Thoracic aorta (tissue), 2 donors: Measurements from ENCODE around the gene CPZ. TPM values are rescaled to one million over a fixed set of nuclear protein-coding genes. Genes with fewer than 3 reads are reported as not detected.

Experiments used
- ATAC-seq: fragments of 150-250 bp; one replicate; pipeline ENCODE4 v1.8.0; 2017; ENCODE audit warnings: low read depth; ENCODE audit not compliant: insufficient number of reproducible peaks, low FRiP score
- DNase-seq: peaks from one replicate; pipeline ENCODE4 v3.0.0-alpha.2; 2020; ENCODE audit warnings: low spot score
- H3K27ac ChIP-seq, 2 donors: fragments of 200-600 bp; sonication (generic); 1 replicate in 1 of 2; 2 replicates in 1 of 2; pipeline ENCODE4 v1.5.1; 2016; ENCODE audit warnings: mild to moderate bottlenecking in 2 of 2, moderate library complexity in 2 of 2
- H3K27me3 ChIP-seq: fragments of 200-600 bp; sonication (generic); replicated peaks from 2 replicates; pipeline ENCODE4 v1.6.0; 2016; ENCODE audit warnings: mild to moderate bottlenecking; ENCODE audit not compliant: insufficient read depth
- H3K36me3 ChIP-seq: fragments of 200-600 bp; sonication (generic); one replicate; pipeline ENCODE4 v1.5.1; 2016
- H3K4me1 ChIP-seq, 2 donors: fragments of 200-600 bp; sonication (generic); 1 replicate in 1 of 2; 2 replicates in 1 of 2; pipeline versions ENCODE4 v1.5.1 to v1.6.0; 2016; ENCODE audit warnings: low read depth in 2 of 2, mild to moderate bottlenecking in 1 of 2; ENCODE audit not compliant: control insufficient read depth in 1 of 2
- H3K4me3 ChIP-seq: fragments of 200-600 bp; sonication (generic); 2 replicates; pipeline ENCODE4 v1.5.1; 2016; ENCODE audit warnings: mild to moderate bottlenecking
- H3K9me3 ChIP-seq: fragments of 200-600 bp; sonication (generic); 2 replicates; pipeline ENCODE4 v1.5.1; 2016
- CTCF ChIP-seq: fragments of 200-600 bp; sonication (generic); IDR thresholded peaks from one replicate; pipeline ENCODE4 v1.5.1; 2019; ENCODE audit warnings: antibody characterized with exemption
- total RNA-seq, 2 donors: library from RNA; depleted of rRNA; stranded (reverse); fragments of >200 nt; gene quantifications; one replicate each; pipeline versions ENCODE4 v1.1.0 to v1.2.3, GENCODE V29; 2016

CPZ gene
- total RNA-seq, 2 donors from 2014 or later, result 3.0 to 6.1 TPM

- Histone ChIP-seq H3K9me3 (no peaks in the 10 kb centered on the region), H3K36me3 (no peaks in the 10 kb centered on the region), H3K27ac (no peak overlapping the region), H3K4me1 (no peaks in the 10 kb centered on the region), H3K4me3 (no peak overlapping the region), H3K27me3 (no peaks in the 10 kb centered on the region)
- no peak for TF ChIP-seq CTCF
- DNase-seq, result no peak
- ATAC-seq, result no peak
Observed at GRCh38 chr4:8606476-8606875, 13.9 kb downstream of the CPZ start.

- Histone ChIP-seq H3K27me3 (no peaks in the 10 kb centered on the region), H3K36me3 (no peaks in the 10 kb centered on the region), H3K9me3 (no peaks in the 10 kb centered on the region), H3K4me1 (no peaks in the 10 kb centered on the region), H3K27ac (no peak overlapping the region), H3K4me3 (no peak overlapping the region)
- DNase-seq (no peak), ATAC-seq (no peak)
- no peak for TF ChIP-seq CTCF
Observed at GRCh38 chr4:8606966-8607365, 14.4 kb downstream of the CPZ start.

- Histone ChIP-seq H3K4me3 (no peak overlapping the region), H3K4me1 (no peaks in the 10 kb centered on the region), H3K9me3 (no peaks in the 10 kb centered on the region), H3K27ac (no peak overlapping the region), H3K27me3 (no peaks in the 10 kb centered on the region), H3K36me3 (no peaks in the 10 kb centered on the region)
- DNase-seq (no peak), ATAC-seq (no peak)
- peak; percentile 90 for TF ChIP-seq CTCF
Observed at GRCh38 chr4:8607603-8608481, 15.3 kb downstream of the CPZ start.

GRCh38 chr4:8608714-8609391 is 16.3 kb downstream of the CPZ start:
- no peak for ATAC-seq
- Histone ChIP-seq H3K9me3 (no peaks in the 10 kb centered on the region), H3K4me3 (no peak overlapping the region), H3K27me3 (no peaks in the 10 kb centered on the region), H3K36me3 (no peaks in the 10 kb centered on the region), H3K27ac (no peak overlapping the region), H3K4me1 (no peaks in the 10 kb centered on the region)
- DNase-seq, result no peak
- TF ChIP-seq CTCF, result no peak

- no peak for TF ChIP-seq CTCF
- H3K4me1 ChIP-seq, result no peaks in the 10 kb centered on the region
- no peak overlapping the region for H3K27ac ChIP-seq
- H3K27me3 ChIP-seq, result no peaks in the 10 kb centered on the region
- H3K36me3 ChIP-seq, result no peaks in the 10 kb centered on the region
- DNase-seq, result no peak
- H3K9me3 ChIP-seq, result no peaks in the 10 kb centered on the region
- no peak for ATAC-seq
- H3K4me3 ChIP-seq, result no peak overlapping the region
Observed at GRCh38 chr4:8609406-8609805, 16.8 kb downstream of the CPZ start.
